ENCODE measurements around the gene ALS2.
"Not testable (repeated sequence)": the region's sequence is repeated elsewhere in the genome, so short reads cannot be mapped to it uniquely, and the experiment has no call there.

ALS2 gene

GRCh38 chr2:201746551-201746950 is 34.2 kb downstream of the ALS2 start:
- no peak for DNase-seq

GRCh38 chr2:201735486-201735885 is 45.2 kb downstream of the ALS2 start:
- no peak for DNase-seq

- no peak for DNase-seq
Measured at GRCh38 chr2:201734111-201734510, 46.6 kb downstream of the ALS2 start.

- no peak for DNase-seq
Measured at GRCh38 chr2:201733544-201733943, 47.2 kb downstream of the ALS2 start.

- DNase-seq, result no peak
Measured at GRCh38 chr2:201730651-201731285, 50.0 kb downstream of the ALS2 start.

GRCh38 chr2:201715459-201715858 is 65.3 kb downstream of the ALS2 start:
- no peak for DNase-seq

GRCh38 chr2:201712726-201713125 is 68.0 kb downstream of the ALS2 start:
- DNase-seq, result no peak

DNA sequence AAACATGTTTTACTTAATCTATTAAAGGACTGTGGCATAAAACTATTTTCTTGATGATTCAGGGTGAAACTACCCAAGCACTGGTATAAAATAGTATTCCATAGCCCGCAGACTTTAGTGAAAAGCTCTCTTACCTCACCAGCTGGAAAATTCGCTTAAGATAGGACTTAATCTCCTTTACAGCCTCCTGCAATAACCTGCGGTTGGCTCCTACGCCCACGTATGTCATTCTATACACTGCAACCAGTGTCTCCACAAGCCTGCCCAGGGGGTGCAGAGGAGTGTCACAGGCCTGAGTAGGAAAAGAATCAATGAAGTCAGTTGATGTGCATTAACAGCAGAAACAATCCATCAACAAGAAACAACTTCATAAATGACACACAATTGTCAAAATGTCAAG is 71.0 kb downstream of the ALS2 start:
- DNase-seq, result no peak

- DNase-seq, result no peak
Measured at GRCh38 chr2:201709049-201709448, 71.7 kb downstream of the ALS2 start.

GRCh38 chr2:201707753-201708152 is 73.0 kb downstream of the ALS2 start:
- DNase-seq, result no peak

GRCh38 chr2:201707142-201707541 is 73.6 kb downstream of the ALS2 start:
- DNase-seq, result no peak

GRCh38 chr2:201704536-201704935 is 76.2 kb downstream of the ALS2 start:
- DNase-seq, result no peak

GRCh38 chr2:201701646-201702045 is 79.1 kb downstream of the ALS2 start:
- no peak for DNase-seq

DNA sequence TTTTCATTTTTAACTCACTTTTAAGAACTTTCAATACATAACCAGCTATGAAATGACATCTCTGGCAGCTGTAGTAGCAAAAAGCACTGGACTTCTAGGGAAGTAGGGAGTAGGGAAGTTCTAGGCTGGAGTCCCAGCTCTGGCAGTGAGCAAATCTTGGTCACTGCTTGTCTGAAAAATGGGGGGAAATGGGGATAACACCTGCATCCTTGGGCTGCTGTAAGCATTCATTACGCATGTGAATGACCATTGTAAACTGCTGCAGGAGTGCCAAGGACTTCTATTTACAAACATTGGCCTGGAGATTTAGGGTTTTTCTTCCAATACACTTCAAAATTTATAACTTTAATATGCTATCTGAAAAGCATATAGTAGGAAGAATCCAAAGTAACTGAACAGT is 81.3 kb downstream of the ALS2 start:
- DNase-seq, result no peak

- no peak for DNase-seq
Measured at GRCh38 chr2:201698588-201699226, 82.0 kb downstream of the ALS2 start, which contains the start of gene MPP4. Gene MPP4 (minus strand): TSS chr2:201698644. CDS start chr2:201693954, 4,690 bp downstream.

- DNase-seq, result no peak
Measured at GRCh38 chr2:201697899-201698298, 82.8 kb downstream of the ALS2 start.

GRCh38 chr2:201696151-201696659 is 84.5 kb downstream of the ALS2 start:
- no peak for DNase-seq

DNA sequence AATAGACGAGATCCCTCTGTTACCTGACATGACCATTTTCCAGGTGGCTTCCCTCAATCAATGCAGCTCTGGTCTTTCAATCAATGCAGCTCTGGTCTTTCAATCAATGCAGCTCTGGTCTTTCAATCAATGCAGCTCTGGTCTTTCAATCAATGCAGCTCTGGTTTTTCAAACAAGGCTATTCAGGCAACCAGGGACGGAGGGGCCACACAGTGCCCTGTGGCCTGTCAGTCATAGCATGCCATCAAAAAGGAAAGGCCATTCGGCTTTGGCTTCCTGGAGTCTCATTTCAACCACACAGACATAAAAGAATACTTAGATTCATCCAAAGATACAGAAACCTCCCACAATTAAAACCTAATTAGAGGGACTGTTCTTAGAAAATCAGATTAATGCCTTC is 95.6 kb downstream of the ALS2 start:
- DNase-seq, result no peak

DNA sequence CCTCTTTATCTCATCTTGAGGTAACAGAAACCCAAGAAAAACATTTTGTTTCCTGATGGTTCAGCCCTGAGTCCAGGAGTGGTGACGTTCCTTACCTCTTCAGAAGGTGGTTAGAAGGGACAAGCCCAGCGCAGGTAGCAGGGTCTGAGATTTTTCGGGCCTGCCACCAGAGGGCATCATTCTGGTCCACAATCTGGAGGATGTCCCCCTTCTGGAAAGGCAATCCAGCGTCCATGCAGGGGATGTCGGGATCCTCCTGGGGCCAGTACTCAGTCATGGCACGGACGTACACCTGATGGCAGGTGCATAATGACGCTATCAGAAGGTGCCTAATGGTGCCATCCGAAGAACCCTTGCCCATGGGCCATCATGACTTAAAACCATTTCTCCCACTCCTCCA is 100.0 kb downstream of the ALS2 start:
- DNase-seq, result peak; percentile 3

DNA sequence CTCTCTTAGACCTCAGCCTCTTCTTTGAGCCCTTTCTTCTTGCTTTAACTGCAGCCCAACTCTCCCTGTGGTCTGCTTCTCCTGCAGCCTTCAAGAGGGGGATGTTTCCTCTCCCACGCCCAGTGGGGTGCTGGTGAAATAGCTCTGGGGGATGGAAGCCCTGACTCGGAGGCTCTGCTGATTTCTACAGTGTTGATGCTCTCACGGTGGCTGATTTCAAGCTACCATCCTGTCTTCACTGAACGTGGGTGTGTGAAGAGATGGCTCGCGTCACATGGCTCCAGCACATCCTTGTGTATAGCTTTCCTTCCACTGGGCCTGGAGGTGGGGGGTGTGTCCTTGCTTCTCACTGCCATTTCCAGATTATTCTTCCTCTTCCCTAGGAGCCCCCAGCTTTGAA is 102.3 kb downstream of the ALS2 start:
- DNase-seq, result no peak

- no peak for DNase-seq
Measured at GRCh38 chr2:201675454-201675853, 105.3 kb downstream of the ALS2 start.

DNA sequence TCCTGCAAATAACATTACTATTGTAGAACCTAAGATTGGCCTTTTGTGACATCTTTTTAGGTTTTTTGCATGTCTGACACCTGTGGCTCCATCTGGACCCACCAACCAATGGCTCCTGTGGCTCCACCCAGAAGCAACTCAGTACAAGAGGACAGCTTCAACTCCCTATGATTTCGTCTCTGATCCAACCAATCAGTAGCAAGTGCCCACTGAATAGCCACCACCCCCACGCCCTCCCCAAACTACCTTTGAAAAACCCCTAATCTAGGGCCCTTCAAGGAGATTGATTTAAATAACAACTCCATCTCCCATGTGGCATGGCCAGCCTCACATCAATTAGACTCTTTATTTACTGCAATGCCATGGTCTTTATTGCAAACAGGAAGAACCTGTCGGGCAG is 105.9 kb downstream of the ALS2 start:
- no peak for DNase-seq

- no peak for DNase-seq
Measured at GRCh38 chr2:201674298-201674697, 106.4 kb downstream of the ALS2 start.

GRCh38 chr2:201673546-201673945 is 107.2 kb downstream of the ALS2 start:
- no peak for DNase-seq

- DNase-seq, result not testable (repeated sequence)
Measured at GRCh38 chr2:201671205-201671604, 109.5 kb downstream of the ALS2 start.
